Stimulated activated CD4-positive, alpha-beta T cell treated with anti-CD3 and anti-CD28 coated beads, Interleukin-4, amount 100 ng/mL, for 48 hours (primary cell): ENCODE results near the gene APAF1.
A peak's percentile ranks its signal among the peaks of the same experiment; 100 is the strongest.
"Not testable (repeated sequence)": the region's sequence is repeated elsewhere in the genome, so short reads cannot be mapped to it uniquely, and the experiment has no call there.

Experiments
- DNase-seq, 2 donors: peaks; one replicate each; pipeline ENCODE4 v3.0.0-alpha.2; 2020; ENCODE audit warnings: low read depth in 2 of 2

Gene APAF1

GRCh38 chr12:98727196-98727595, 82.1 kb downstream of the APAF1 start:
- no peak for DNase-seq

DNA sequence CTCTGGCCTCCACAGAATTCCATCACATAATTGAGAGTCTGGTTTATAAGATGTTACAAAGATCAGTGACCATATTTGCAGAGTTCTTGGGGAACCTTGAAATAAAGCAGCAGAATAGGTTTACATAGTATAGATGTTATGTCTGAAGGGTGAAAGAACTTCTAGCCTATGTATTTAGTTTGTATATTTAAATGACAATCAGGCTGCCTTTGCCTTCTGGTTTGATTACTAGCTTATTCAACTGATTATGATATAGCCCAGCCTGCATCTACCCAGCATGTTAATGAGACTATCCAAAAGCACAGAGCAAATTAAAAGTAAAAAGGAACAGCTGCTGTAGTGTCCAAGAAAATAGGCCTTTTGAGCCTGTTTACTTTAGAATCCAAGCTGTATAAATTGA, 85.3 kb downstream of the APAF1 start:
- no peak for DNase-seq

- DNase-seq: no peak
These were observed 88.7 kb downstream of the APAF1 start for GRCh38 chr12:98733667-98734350.

DNA sequence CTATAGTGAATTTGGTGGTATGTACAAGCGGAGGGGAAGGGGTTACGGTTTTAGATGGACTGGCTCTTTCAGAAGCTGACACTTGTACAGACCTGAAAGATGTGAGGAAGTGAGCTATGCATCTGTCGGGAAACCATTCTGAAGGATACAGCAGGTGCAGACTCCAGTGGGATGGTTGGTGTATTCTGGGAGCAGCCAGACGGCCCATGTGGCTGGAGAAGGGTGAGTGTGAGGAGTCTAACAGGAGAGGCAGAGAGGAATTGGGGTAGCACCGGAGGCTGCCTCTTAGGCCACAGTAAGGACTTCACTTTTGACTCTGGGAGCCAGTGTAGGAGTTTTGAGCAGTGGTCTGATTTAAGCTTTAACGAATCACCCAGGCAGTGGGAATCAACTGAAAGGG, 90.7 kb downstream of the APAF1 start:
- no peak for DNase-seq

DNA sequence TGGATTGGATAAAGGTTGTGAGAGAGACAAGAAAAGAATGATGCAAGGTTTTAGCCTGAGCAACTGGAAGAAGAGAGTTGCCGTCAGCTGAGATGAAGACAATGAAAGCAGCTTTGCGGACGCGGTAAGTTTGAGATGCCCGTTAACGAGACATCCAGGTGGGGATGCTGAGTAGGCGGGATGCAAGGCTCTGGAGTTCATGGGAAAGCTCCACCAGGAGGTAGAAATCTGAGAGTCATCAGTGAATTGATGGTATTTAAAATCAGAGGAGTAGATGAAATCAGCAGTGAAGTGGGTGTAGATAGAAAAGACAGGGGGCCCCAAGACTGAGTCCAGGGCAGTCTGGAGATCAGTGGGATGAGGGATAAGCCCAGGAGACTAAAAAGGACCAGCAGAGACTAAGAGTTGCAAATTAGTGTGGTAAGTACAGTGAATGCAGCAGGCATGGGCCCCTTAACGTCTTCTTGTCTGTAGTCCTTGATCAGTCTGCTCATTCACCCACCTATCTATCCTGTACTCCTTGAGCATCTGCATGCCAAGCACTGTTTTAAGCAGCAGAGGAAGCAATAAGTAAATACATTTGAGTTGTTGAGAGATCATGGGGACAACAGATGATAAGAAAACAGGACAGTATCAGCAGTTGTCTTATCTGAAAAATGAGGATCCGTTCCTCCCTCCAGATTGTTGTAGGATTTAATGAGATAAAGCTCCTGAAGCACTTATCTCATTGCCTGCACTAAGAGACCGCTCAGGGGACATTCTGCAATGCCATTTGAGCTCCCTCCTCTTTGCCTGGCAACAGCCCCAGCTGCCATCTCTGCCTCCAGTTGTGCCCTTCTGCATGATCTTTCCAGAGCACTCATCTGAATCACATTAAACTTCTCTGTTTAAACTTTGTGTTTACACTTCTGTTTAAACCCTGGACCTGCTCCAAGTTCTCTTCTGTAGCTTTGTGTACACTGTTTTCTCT, 91.5 kb downstream of the APAF1 start:
- DNase-seq: no peak

GRCh38 chr12:98737322-98737712, 92.2 kb downstream of the APAF1 start:
- no peak for DNase-seq

- no peak for DNase-seq
These were observed 92.9 kb downstream of the APAF1 start for GRCh38 chr12:98738002-98738401.

DNA sequence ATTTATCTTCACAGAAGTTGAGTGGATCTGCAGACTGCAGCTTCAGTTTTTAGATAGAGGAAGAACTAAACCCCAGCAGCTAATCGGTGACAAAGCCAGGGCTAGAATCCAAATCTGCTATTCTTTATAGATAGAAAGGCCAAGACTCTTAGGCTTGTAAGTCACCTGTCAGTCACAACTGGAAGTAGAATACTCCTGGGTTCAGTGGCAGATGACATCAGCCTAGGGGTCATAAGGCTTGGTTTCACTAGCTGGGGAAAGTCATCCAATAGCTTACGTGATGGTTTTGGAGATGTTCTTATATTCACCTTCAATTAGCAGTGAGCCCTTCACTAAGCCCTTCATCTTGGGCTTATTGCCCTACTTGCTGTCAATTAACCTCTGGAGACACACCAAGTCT, 93.4 kb downstream of the APAF1 start:
- peak in 1 of 2 donors; percentile 8 for DNase-seq

DNA sequence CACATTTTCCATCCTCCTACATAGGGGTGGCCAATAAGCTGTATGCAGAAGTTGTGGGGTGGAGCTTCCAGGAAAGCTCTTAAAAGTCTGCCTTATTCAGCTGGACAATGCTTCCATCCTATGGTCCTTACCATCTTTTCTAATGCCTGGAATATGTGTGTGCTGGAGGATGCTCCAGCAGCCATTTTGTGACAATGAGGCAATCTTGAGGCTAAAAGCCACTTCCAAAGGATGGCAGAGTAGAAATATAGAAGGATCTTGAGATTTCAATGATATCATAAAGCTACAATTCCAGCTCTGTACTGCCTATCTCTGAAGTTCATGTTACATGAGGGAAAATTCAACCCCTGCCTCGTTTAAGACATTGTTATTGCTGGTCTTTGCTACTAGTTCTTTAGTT, 95.7 kb downstream of the APAF1 start:
- DNase-seq: no peak

DNA sequence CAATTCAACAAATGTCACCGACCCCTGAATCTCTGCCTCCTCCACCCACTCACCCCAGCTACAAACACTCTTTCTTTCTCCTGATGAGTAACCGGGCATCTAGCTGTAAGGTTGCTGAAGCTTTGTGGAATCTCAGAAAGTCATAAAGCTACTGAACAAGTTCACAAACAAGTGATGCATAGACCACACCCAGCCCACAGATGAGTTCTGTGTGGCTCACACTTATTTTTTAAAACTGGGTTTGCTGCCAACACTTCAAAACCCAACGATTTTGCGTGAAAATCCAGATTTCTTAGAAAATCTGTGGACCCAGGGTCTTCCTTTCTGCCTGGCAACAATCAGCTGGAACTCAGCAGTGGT, 96.1 kb downstream of the APAF1 start:
- peak in 1 of 2 donors; percentile 39 for DNase-seq

GRCh38 chr12:98741556-98742265, 96.6 kb downstream of the APAF1 start:
- peak; percentile 35 to 36 for DNase-seq

- peak; percentile 33 to 42 for DNase-seq
These were observed 98.4 kb downstream of the APAF1 start for GRCh38 chr12:98743362-98743953.

- DNase-seq: no peak
These were observed 99.6 kb downstream of the APAF1 start for GRCh38 chr12:98744680-98745079.

DNA sequence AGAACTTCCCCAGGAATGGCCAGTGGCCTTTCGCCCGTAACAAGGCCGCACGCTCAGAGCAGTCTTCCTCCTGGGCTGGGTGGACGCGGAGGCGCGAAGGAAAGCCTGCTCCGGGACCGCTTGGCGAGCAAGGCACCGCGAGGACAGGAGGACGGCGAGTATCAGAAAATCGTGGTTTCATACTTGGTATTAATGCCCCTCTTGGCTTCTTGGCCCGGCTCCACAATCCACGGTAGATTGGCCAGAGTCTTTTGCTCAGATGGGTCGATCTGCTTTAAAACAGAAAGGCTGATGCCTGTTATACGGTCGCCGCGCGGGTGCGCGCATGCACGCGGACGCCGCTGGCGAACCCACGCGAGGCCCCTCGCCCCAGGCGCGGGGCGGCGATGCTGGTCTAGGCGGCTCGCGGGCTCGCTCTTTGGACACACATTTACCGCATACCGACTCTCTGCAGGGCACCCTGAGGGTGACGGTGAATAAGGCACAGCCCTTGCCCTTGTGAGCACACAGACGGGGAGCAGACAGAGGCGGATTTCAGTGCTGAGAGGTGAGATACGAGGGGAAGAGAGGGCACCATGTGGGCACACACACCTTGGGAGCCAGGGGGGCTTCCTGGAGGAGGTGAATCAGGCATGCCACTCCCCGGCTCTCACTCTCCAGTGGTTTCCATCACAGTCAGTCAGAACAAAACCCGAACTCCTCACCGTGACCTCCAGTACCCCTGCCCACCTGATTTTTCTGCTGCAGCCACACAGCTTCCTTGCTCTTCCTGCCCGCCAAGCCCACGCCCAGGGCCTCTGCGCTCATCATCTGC, 100.7 kb downstream of the APAF1 start:
- peak; percentile 30 to 33 for DNase-seq

GRCh38 chr12:98748463-98748862, 103.4 kb downstream of the APAF1 start:
- DNase-seq: no peak

DNA sequence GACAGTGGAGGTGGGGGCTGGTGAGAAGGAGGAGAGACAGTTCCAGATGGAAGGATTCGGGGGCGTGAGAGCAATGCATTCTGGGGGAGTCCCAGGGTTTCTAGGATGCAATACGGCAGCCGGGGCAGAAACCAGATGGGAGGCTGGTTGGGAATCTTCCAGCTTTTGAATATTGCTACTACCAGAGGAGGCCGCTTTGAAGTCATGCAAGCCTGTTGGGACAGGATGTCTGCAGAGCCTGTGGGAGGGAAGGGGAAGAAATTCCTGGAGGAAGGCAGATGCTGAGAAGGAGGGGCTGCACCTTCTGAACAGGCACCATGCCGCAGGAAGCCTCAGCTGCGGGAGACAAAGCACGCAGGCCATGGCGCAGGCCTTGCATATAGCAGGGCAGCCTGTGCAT, 105.4 kb downstream of the APAF1 start:
- DNase-seq: no peak

DNA sequence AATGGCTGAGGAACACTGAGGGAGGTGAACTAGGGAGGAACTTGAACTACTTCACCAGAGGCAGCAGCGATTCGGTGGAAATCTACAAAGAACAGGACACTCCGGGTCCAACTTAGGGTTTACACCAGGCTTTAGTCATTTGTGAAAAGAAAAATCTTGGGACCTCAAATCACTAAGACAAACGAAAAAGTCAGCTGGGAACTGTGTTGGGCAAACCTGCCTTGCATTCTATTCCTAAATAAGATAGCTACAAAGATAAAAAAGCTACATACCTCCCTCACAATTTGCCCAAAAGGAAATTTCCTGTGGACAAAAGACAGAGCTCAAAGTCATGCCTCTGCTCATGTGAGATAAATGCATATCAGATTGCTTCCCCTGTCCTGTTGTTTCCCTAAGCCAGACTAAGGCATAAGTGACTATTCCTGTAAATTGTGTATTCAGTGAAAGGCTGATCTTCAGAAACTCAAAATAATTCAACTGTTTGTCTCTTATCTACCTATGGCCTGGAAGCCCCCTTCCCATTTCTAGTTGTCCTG, 106.6 kb downstream of the APAF1 start:
- no peak for DNase-seq

DNA sequence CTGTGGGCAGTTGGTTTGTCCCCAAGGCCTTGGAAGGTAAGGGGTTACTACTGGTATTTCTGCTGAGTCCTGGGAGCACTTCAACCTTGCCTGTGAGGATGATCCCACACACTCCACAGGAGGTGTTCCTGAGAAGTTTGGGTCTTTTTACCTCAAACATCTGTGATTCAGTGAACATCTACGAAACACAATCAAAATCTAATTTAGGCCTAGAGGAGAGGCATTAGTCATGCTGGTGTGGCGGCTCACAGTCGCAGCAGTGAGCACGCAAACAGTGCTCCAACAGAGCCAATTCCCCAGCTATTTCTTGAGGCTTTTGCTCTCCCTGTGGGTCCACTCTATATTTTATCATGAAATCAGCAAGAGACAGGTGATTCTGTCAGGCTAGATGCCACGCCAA, 107.6 kb downstream of the APAF1 start:
- DNase-seq: no peak

- peak in 1 of 2 donors; percentile 32 for DNase-seq
These were observed 109.0 kb downstream of the APAF1 start for GRCh38 chr12:98754095-98754494.

DNA sequence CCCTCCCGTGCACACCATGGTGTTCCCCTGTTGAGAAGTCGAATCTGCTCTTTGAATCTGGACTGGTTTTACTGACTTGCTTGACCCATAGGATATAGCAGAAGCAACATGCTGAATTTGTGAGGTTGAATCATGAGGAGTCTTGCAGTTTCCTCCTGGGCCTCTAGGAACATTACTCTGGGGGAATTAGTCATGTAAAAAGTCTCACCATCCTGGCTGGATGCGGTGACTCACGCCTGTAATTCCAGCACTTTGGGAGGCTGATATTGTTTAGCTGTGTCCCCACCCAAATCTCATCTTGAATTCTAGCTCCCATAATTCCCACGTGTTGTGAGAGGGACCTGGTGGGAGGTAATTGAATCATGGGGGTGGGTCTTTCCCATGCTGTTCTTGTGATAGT, 110.8 kb downstream of the APAF1 start:
- DNase-seq: not testable (repeated sequence)

GRCh38 chr12:98757455-98757854, 112.4 kb downstream of the APAF1 start:
- no peak for DNase-seq
